Kidney tubule cell (primary cell): ENCODE data around the gene NFAM1.

ENCODE experiments used
- DNase-seq: peaks from one replicate; pipeline ENCODE4 v3.0.0-alpha.2; 2018; ENCODE audit warnings: low spot score

Gene NFAM1

GRCh38 chr22:42334875-42335512 lies 97.2 kb downstream of the NFAM1 start:
- no peak for DNase-seq

- DNase-seq, result no peak
Measured at GRCh38 chr22:42333544-42333943, 98.7 kb downstream of the NFAM1 start.

- no peak for DNase-seq
Measured at GRCh38 chr22:42332089-42332488, 100.1 kb downstream of the NFAM1 start.

- DNase-seq, result no peak
Measured at GRCh38 chr22:42331014-42331413, 101.2 kb downstream of the NFAM1 start.
